ENCODE data around the gene BTBD18. TPM values are rescaled to one million over a fixed set of nuclear protein-coding genes. Genes with fewer than 3 reads are reported as not detected.

Gene BTBD18
- total and polyA plus RNA-seq, 4 donors, result 0.13 TPM; not detected in 3

DNA sequence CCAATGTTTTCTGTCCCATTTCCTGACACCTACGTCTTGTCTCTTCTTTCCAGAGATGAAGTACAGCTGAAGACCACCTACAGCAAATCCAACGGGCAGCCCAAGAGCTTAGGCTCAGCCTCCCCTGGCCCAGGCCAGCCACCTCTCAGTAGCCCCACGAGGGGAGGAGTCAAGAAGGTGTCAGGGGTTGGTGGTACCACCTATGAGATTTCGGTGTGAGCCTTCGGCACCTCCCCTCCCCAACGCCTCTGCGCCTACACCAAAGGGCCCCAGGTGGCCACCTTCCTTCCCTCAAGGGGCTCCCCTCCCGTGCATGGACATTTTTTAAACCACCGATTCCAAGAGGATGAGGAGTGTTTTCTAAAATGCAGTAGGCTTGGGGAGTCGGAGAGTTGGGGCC is 51.8 kb downstream of the BTBD18 start:
- Histone ChIP-seq H3K9ac (ENCODE audit: low read depth in 1 of 2, low read length in 2 of 2) (no peak overlapping the region), H3K4me3 (ENCODE audit: low read depth in 1 of 3, low read length in 3 of 3) (no peak overlapping the region), H3K9me3 (ENCODE audit: control insufficient read depth in 4 of 4, low read length in 3 of 4) (no peaks in the 10 kb centered on the region), H3K27me3 (ENCODE audit: control insufficient read depth in 4 of 4, insufficient read depth in 4 of 4, low read length in 3 of 4) (no peaks in the 10 kb centered on the region), H3K4me1 (ENCODE audit: control insufficient read depth in 4 of 4, insufficient read depth in 4 of 4, low read length in 3 of 4) (no peaks in the 10 kb centered on the region), H3K36me3 (ENCODE audit: control insufficient read depth in 4 of 4, insufficient read depth in 3 of 4, low read depth in 1 of 4, low read length in 3 of 4) (peaks cover 21 to 76% (median 50%) of the 10 kb centered on the region in 4 donors), H3K27ac (ENCODE audit: low read depth in 1 of 2, low read length in 2 of 2) (no peak overlapping the region)
- DNase-seq (ENCODE audit: low spot score), result no peak
- 92% methylated on average over 10 of the region's 10 CpGs for WGBS
- TF ChIP-seq RAD21 (IDR thresholded peaks at IDR 0.05), result no peak
- no peak for TF ChIP-seq FOXA2 (IDR thresholded peaks at IDR 0.05)
- TF ChIP-seq, protein P1, sequence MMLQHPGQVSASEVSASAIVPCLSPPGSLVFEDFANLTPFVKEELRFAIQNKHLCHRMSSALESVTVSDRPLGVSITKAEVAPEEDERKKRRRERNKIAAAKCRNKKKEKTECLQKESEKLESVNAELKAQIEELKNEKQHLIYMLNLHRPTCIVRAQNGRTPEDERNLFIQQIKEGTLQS (IDR thresholded peaks at IDR 0.05), result no peak
- no peak for TF ChIP-seq REST (IDR thresholded peaks at IDR 0.05)
- TF ChIP-seq MAX (IDR thresholded peaks at IDR 0.05), result no peak
- no peak for TF ChIP-seq CTCF (IDR thresholded peaks at IDR 0.05; ENCODE audit: low read depth, low read length, missing input control)
- TF ChIP-seq JUND (IDR thresholded peaks at IDR 0.05), result no peak
- TF ChIP-seq YY1 (IDR thresholded peaks at IDR 0.05), result no peak
- TF ChIP-seq TAF1 (conservative IDR thresholded peaks at IDR 0.05), result no peak
- no peak for TF ChIP-seq FOXA1 (IDR thresholded peaks at IDR 0.05)
- TF ChIP-seq HNF4A (conservative IDR thresholded peaks at IDR 0.05), result no peak
- TF ChIP-seq, protein P2, sequence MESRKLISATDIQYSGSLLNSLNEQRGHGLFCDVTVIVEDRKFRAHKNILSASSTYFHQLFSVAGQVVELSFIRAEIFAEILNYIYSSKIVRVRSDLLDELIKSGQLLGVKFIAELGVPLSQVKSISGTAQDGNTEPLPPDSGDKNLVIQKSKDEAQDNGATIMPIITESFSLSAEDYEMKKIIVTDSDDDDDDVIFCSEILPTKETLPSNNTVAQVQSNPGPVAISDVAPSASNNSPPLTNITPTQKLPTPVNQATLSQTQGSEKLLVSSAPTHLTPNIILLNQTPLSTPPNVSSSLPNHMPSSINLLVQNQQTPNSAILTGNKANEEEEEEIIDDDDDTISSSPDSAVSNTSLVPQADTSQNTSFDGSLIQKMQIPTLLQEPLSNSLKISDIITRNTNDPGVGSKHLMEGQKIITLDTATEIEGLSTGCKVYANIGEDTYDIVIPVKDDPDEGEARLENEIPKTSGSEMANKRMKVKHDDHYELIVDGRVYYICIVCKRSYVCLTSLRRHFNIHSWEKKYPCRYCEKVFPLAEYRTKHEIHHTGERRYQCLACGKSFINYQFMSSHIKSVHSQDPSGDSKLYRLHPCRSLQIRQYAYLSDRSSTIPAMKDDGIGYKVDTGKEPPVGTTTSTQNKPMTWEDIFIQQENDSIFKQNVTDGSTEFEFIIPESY (IDR thresholded peaks at IDR 0.05), result no peak
- no peak for TF ChIP-seq SP1 (IDR thresholded peaks at IDR 0.05)

GRCh38 chr11:57698843-57699365 is 52.7 kb downstream of the BTBD18 start:
- Histone ChIP-seq H3K36me3 (ENCODE audit: control insufficient read depth in 4 of 4, insufficient read depth in 3 of 4, low read depth in 1 of 4, low read length in 3 of 4) (peaks cover 24 to 76% (median 50%) of the 10 kb centered on the region in 4 donors), H3K4me1 (ENCODE audit: control insufficient read depth in 4 of 4, insufficient read depth in 4 of 4, low read length in 3 of 4) (no peaks in the 10 kb centered on the region), H3K9ac (ENCODE audit: low read depth in 1 of 2, low read length in 2 of 2) (no peak overlapping the region), H3K27me3 (ENCODE audit: control insufficient read depth in 4 of 4, insufficient read depth in 4 of 4, low read length in 3 of 4) (no peaks in the 10 kb centered on the region), H3K9me3 (ENCODE audit: control insufficient read depth in 4 of 4, low read length in 3 of 4) (no peaks in the 10 kb centered on the region), H3K4me3 (ENCODE audit: low read depth in 1 of 3, low read length in 3 of 3) (no peak overlapping the region), H3K27ac (ENCODE audit: low read depth in 1 of 2, low read length in 2 of 2) (no peak overlapping the region)
- TF ChIP-seq NR2F2 (IDR thresholded peaks at IDR 0.05), result no peak
- TF ChIP-seq HNF4A (conservative IDR thresholded peaks at IDR 0.05), result no peak
- TF ChIP-seq MAX (IDR thresholded peaks at IDR 0.05), result no peak
- TF ChIP-seq EGR1 (IDR thresholded peaks at IDR 0.05; ENCODE audit: low read depth in 2 of 2), result no peak
- no peak for TF ChIP-seq YY1 (IDR thresholded peaks at IDR 0.05)
- 94% methylated on average over 18 of the region's 18 CpGs for WGBS
- no peak for DNase-seq (ENCODE audit: low spot score)

Small RNA genes within 50 kb of the gene (small RNA-seq; reads per million reads assigned to genes)
- gene AP001931.1, result not detected
- not detected for gene TMX2-CTNND1

Other genes with a start within 250 kb of the BTBD18 start
- 100 to 1,000 TPM; 107 to 171 TPM for gene SLC43A1, start 236.1 kb downstream of the BTBD18 start, total RNA-seq
- gene SLC43A1, start 236.1 kb downstream of the BTBD18 start, polyA plus RNA-seq, result 100 to 1,000 TPM in 1 of 2 donors, 10 to 100 TPM in 1; 85.6 to 108 TPM
- gene TIMM10, start 221.1 kb downstream of the BTBD18 start, total RNA-seq, result 10 to 100 TPM; 19.8 to 23.7 TPM
- 10 to 100 TPM; 36.9 to 77.4 TPM for gene TIMM10, start 221.1 kb downstream of the BTBD18 start, polyA plus RNA-seq
- gene SMTNL1, start 214.2 kb downstream of the BTBD18 start, total RNA-seq, result not detected
- gene SMTNL1, start 214.2 kb downstream of the BTBD18 start, polyA plus RNA-seq, result not detected
- gene UBE2L6, start 184.1 kb downstream of the BTBD18 start, total RNA-seq, result 10 to 100 TPM; 18.6 to 44.8 TPM
- 10 to 100 TPM; 85.4 to 97.2 TPM for gene UBE2L6, start 184.1 kb downstream of the BTBD18 start, polyA plus RNA-seq
- 100 to 1,000 TPM; 235 to 541 TPM for gene SERPING1, start 154.1 kb downstream of the BTBD18 start, total RNA-seq
- 1,000 to 10,000 TPM; 2,487 to 2,911 TPM for gene SERPING1, start 154.1 kb downstream of the BTBD18 start, polyA plus RNA-seq
- 10 to 100 TPM in 1 of 2 donors, under 1 TPM in 1; 0.08 to 19.9 TPM for gene YPEL4, start 101.9 kb downstream of the BTBD18 start, total RNA-seq
- gene YPEL4, start 101.9 kb downstream of the BTBD18 start, polyA plus RNA-seq, result under 1 TPM; 0.14 to 0.31 TPM
- 10 to 100 TPM; 10.1 to 12.3 TPM for gene CLP1, start 94.1 kb downstream of the BTBD18 start, total RNA-seq
- gene CLP1, start 94.1 kb downstream of the BTBD18 start, polyA plus RNA-seq, result 1 to 10 TPM; 5.9 to 6.6 TPM
- gene ZDHHC5, start 83.7 kb downstream of the BTBD18 start, total RNA-seq, result 10 to 100 TPM; 27.1 to 31.4 TPM
- 10 to 100 TPM in 1 of 2 donors, 1 to 10 TPM in 1; 7.2 to 25.1 TPM for gene ZDHHC5, start 83.7 kb downstream of the BTBD18 start, polyA plus RNA-seq
- gene MED19, start 39.6 kb downstream of the BTBD18 start, total RNA-seq, result 1 to 10 TPM; 4.4 to 5.6 TPM
- gene MED19, start 39.6 kb downstream of the BTBD18 start, polyA plus RNA-seq, result 10 to 100 TPM in 1 of 2 donors, 1 to 10 TPM in 1; 7.5 to 11.3 TPM
- 10 to 100 TPM; 43.3 to 48.3 TPM for gene TMX2, start 39.2 kb downstream of the BTBD18 start, total RNA-seq
- 10 to 100 TPM; 69.8 to 70.9 TPM for gene TMX2, start 39.2 kb downstream of the BTBD18 start, polyA plus RNA-seq
- gene SELENOH, start 10.3 kb downstream of the BTBD18 start, total RNA-seq, result 10 to 100 TPM; 42.2 to 52.2 TPM
- 100 to 1,000 TPM in 1 of 2 donors, 10 to 100 TPM in 1; 90.7 to 129 TPM for gene SELENOH, start 10.3 kb downstream of the BTBD18 start, polyA plus RNA-seq
- 10 to 100 TPM; 74.1 to 97.1 TPM for gene CTNND1, start 10.0 kb upstream of the BTBD18 start, total RNA-seq
- 10 to 100 TPM; 21.5 to 41.9 TPM for gene CTNND1, start 10.0 kb upstream of the BTBD18 start, polyA plus RNA-seq